ENCODE results near the gene RHBG. TPM values are rescaled to one million over a fixed set of nuclear protein-coding genes. Genes with fewer than 3 reads are reported as not detected.

Gene RHBG
- total RNA-seq, 1 experiment from 2014 or later: 5.7 TPM

- Histone ChIP-seq H3K79me2 (ENCODE audit: insufficient read depth, low read length) (no peaks in the 10 kb centered on the region), H3K9me2 (ENCODE audit: insufficient read depth) (no peaks in the 10 kb centered on the region), H3K4me3 (replicated peaks in 1 of 2; ENCODE audit: low read depth in 1 of 2, low read length in 2 of 2) (no peak overlapping the region), H2AFZ (ENCODE audit: low read depth, low read length, poor library complexity, severe bottlenecking) (no peak overlapping the region), H3K4me1 (ENCODE audit: control insufficient read depth in 1 of 2, insufficient read depth in 2 of 2, low read length in 2 of 2) (peaks cover 0 to 19% of the 10 kb centered on the region in 2 experiments; a peak in 2 of 4 replicates), H4K20me1 (ENCODE audit: insufficient read depth) (no peaks in the 10 kb centered on the region), H3K4me2 (ENCODE audit: low read length) (no peak overlapping the region), H3K36me3 (ENCODE audit: control insufficient read depth in 1 of 2, insufficient read depth in 2 of 2, low read length in 2 of 2) (no peaks in the 10 kb centered on the region), H3K9me3 (ENCODE audit: control insufficient read depth in 1 of 2, insufficient read depth in 1 of 2, low read depth in 1 of 2, low read length in 2 of 2) (no peaks in the 10 kb centered on the region), H3K27me3 (ENCODE audit: insufficient read depth, low read length) (no peaks in the 10 kb centered on the region), H3K9ac (ENCODE audit: low read length) (no peak overlapping the region), H3K27ac (ENCODE audit: low read depth, low read length) (no peak overlapping the region)
- TF ChIP-seq RAD21 (IDR thresholded peaks at IDR 0.05; ENCODE audit: low read depth): no peak
- TF ChIP-seq FOSL1 (IDR thresholded peaks at IDR 0.05; ENCODE audit: low read depth): no peak
- TF ChIP-seq SIN3A (IDR thresholded peaks at IDR 0.05; ENCODE audit: low read depth): no peak
- TF ChIP-seq YY1 (IDR thresholded peaks at IDR 0.05; ENCODE audit: extremely low read depth, insufficient replicate concordance, low read depth, low read length): no peak
- no peak for TF ChIP-seq REST (IDR thresholded peaks at IDR 0.05; ENCODE audit: low read depth)
- no peak for TF ChIP-seq MAX (IDR thresholded peaks at IDR 0.05)
- TF ChIP-seq CBX3 (IDR thresholded peaks at IDR 0.05; ENCODE audit: low read depth): no peak
- no peak for TF ChIP-seq SRF (IDR thresholded peaks at IDR 0.05; ENCODE audit: low read depth)
- TF ChIP-seq EZH2phosphoT487 (IDR thresholded peaks at IDR 0.05; ENCODE audit: borderline replicate concordance): no peak
- no peak for TF ChIP-seq ZBTB33 (IDR thresholded peaks at IDR 0.05; ENCODE audit: extremely low read depth, insufficient replicate concordance, low read length)
- no peak for TF ChIP-seq POLR2A (IDR thresholded peaks at IDR 0.05; ENCODE audit: borderline replicate concordance, extremely low read depth, insufficient read depth, insufficient read length)
- TF ChIP-seq ZFX (IDR thresholded peaks at IDR 0.05): no peak
- TF ChIP-seq CTCF (IDR thresholded peaks at IDR 0.05 in 2 of 3, conservative IDR thresholded peaks at IDR 0.05 in 1 of 3; ENCODE audit: borderline replicate concordance in 1 of 3, insufficient read depth in 1 of 3, low read depth in 2 of 3, low read length in 2 of 3): no peak
- POLR2A ChIA-PET: no interaction called here
- no TSS peak for BruUV-seq (replicated peaks)
- intact Hi-C loops (cut with micrococcal nuclease): no loop called here
- CTCF ChIA-PET: no interaction called here
- RAD21 ChIA-PET (ENCODE audit: low non-redundant PET in 1 of 2, low total read pairs in 2 of 2, uncharacterized antibody in 2 of 2, unreplicated experiment in 2 of 2): no interaction called here
- ATAC-seq: no peak
- no peak for DNase-seq (ENCODE audit: low read depth, low spot score)
Measured at GRCh38 chr1:156391366-156391677, 22.3 kb downstream of the RHBG start.
